Endodermal cell (in vitro differentiated cells): ENCODE measurements around the gene ANKRD45. TPM values are rescaled to one million over a fixed set of nuclear protein-coding genes. Genes with fewer than 3 reads are reported as not detected.

ENCODE experiments used
- DNase-seq: peaks from one replicate; pipeline ENCODE4 v3.0.0-alpha.2; 2017
- H3K27ac ChIP-seq: 2 replicates; pipeline ENCODE4 v1.5.1; 2013; ENCODE audit warnings: mild to moderate bottlenecking, low read depth, low read length, moderate library complexity
- H3K27me3 ChIP-seq: 2 replicates; pipeline ENCODE4 v1.6.1; 2013; ENCODE audit warnings: mild to moderate bottlenecking, low read length, moderate library complexity; ENCODE audit not compliant: insufficient read depth, control insufficient read depth, poor library complexity, severe bottlenecking
- H3K36me3 ChIP-seq: 2 replicates; pipeline ENCODE4 v1.7.0; 2013; ENCODE audit warnings: mild to moderate bottlenecking, low read length, moderate library complexity; ENCODE audit not compliant: control insufficient read depth, insufficient read depth
- H3K4me1 ChIP-seq: one replicate; pipeline ENCODE4 v1.7.0; 2013; ENCODE audit warnings: low read length; ENCODE audit not compliant: control insufficient read depth, insufficient read depth
- H3K4me3 ChIP-seq: 2 replicates; pipeline ENCODE4 v1.5.1; 2013; ENCODE audit warnings: mild to moderate bottlenecking, low read length, moderate library complexity
- H3K9ac ChIP-seq: 2 replicates; pipeline ENCODE4 v1.6.1; 2013; ENCODE audit warnings: mild to moderate bottlenecking, low read length, moderate library complexity; ENCODE audit not compliant: poor library complexity, severe bottlenecking; ENCODE audit errors: extremely low read depth
- H3K9me3 ChIP-seq: 2 replicates; pipeline ENCODE4 v1.6.1; 2013; ENCODE audit warnings: mild to moderate bottlenecking, low read length, moderate library complexity; ENCODE audit not compliant: control insufficient read depth
- H3K27ac Mint-ChIP-seq: 2 replicates; pipeline ENCODE4 v1.8.0; 2020; ENCODE audit warnings: mixed read lengths
- H3K27me3 Mint-ChIP-seq: 2 replicates; pipeline ENCODE4 v1.8.0; 2021; ENCODE audit warnings: mild to moderate bottlenecking, mixed read lengths; ENCODE audit not compliant: insufficient read depth
- H3K36me3 Mint-ChIP-seq: 2 replicates; pipeline ENCODE4 v1.8.0; 2020; ENCODE audit warnings: low read depth, mixed read lengths
- H3K4me1 Mint-ChIP-seq: 2 replicates; pipeline ENCODE4 v1.8.0; 2020; ENCODE audit warnings: mixed read lengths
- H3K4me3 Mint-ChIP-seq: 2 replicates; pipeline ENCODE4 v1.8.0; 2020; ENCODE audit warnings: mild to moderate bottlenecking, moderate library complexity, mixed read lengths
- H3K9me3 Mint-ChIP-seq: 2 replicates; pipeline ENCODE4 v1.8.0; 2020; ENCODE audit warnings: mild to moderate bottlenecking, mixed read lengths
- WGBS, 2 experiments: methylation state at CpG; one replicate each; pipeline versions ENCODE4 v1.1.5 to v1.1.7; 2013; ENCODE audit warnings: missing lambda C conversion rate in 2 of 2, mixed read lengths in 1 of 2; ENCODE audit not compliant: insufficient coverage in 1 of 2, insufficient read length in 1 of 2; 5-methylcytosine and 5-hydroxymethylcytosine counted together
- total RNA-seq, 2 donors: library from RNA; stranded (reverse); fragmentation: NEBNext Ultra II Directional in 1 of 2; extraction: Animal tissue kit (Norgen Biotek cat#: 25700) in 1 of 2; gene quantifications; 2 replicates in 1 of 2; 3 replicates in 1 of 2; pipeline ENCODE4 v1.2.1, GENCODE V29; 2021
- TF ChIP-seq, protein P1 (sequence below): fragments of 200-600 bp; sonication (generic); conservative IDR thresholded peaks from 2 replicates; pipeline ENCODE4 v1.5.0; 2021; ENCODE audit warnings: antibody characterized with exemption, mild to moderate bottlenecking

The ANKRD45 gene
- total RNA-seq, 2 donors from 2014 or later: 1.5 to 1.9 TPM

- TF ChIP-seq, protein P1, sequence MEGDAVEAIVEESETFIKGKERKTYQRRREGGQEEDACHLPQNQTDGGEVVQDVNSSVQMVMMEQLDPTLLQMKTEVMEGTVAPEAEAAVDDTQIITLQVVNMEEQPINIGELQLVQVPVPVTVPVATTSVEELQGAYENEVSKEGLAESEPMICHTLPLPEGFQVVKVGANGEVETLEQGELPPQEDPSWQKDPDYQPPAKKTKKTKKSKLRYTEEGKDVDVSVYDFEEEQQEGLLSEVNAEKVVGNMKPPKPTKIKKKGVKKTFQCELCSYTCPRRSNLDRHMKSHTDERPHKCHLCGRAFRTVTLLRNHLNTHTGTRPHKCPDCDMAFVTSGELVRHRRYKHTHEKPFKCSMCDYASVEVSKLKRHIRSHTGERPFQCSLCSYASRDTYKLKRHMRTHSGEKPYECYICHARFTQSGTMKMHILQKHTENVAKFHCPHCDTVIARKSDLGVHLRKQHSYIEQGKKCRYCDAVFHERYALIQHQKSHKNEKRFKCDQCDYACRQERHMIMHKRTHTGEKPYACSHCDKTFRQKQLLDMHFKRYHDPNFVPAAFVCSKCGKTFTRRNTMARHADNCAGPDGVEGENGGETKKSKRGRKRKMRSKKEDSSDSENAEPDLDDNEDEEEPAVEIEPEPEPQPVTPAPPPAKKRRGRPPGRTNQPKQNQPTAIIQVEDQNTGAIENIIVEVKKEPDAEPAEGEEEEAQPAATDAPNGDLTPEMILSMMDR: no peak
- H3K4me3 Mint-ChIP-seq: no peak overlapping the region
Observed at GRCh38 chr1:173560285-173560880, 109.3 kb downstream of the ANKRD45 start.

More at GRCh38 chr1:173560285-173560880, 109.3 kb downstream of the ANKRD45 start:
- Mint-ChIP-seq H3K27ac (no peak overlapping the region), H3K27me3 (no peaks in the 10 kb centered on the region), H3K9me3 (peaks cover 10% of the 10 kb centered on the region), H3K36me3 (no peaks in the 10 kb centered on the region), H3K4me1 (no peaks in the 10 kb centered on the region)
- Histone ChIP-seq H3K9ac (no peak overlapping the region), H3K4me3 (no peak overlapping the region), H3K27me3 (no peaks in the 10 kb centered on the region), H3K36me3 (no peaks in the 10 kb centered on the region), H3K9me3 (no peaks in the 10 kb centered on the region), H3K27ac (no peak overlapping the region), H3K4me1 (no peaks in the 10 kb centered on the region)
- 89 to 90% methylated on average over 2 to 3 of the region's 3 CpGs for WGBS, 2 experiments
- no peak for DNase-seq

Other genes starting within 250 kb of the ANKRD45 start
- gene PRDX6, start 192.5 kb downstream of the ANKRD45 start, total RNA-seq: 100 to 1,000 TPM; 483 to 623 TPM
- gene SLC9C2, start 66.8 kb downstream of the ANKRD45 start, total RNA-seq: not detected
- gene TEX50, start 34.5 kb downstream of the ANKRD45 start, total RNA-seq: not detected
- 10 to 100 TPM; 15.6 to 17.3 TPM for gene KLHL20, start 45.1 kb upstream of the ANKRD45 start, total RNA-seq
- 10 to 100 TPM; 37.9 to 43.0 TPM for gene DARS2, start 154.8 kb upstream of the ANKRD45 start, total RNA-seq
- gene CENPL, start 155.0 kb upstream of the ANKRD45 start, total RNA-seq: 10 to 100 TPM; 15.8 to 18.9 TPM
- 100 to 1,000 TPM; 456 to 587 TPM for gene GAS5, start 198.1 kb upstream of the ANKRD45 start, total RNA-seq
- gene ZBTB37, start 198.5 kb upstream of the ANKRD45 start, total RNA-seq: 10 to 100 TPM; 17.4 to 24.2 TPM
- not detected for gene SERPINC1, start 247.5 kb upstream of the ANKRD45 start, total RNA-seq